Rectal smooth muscle tissue (tissue), 1 donor: ENCODE measurements around the gene IL17C.

Experiments used
- H3K27ac ChIP-seq: one replicate; pipeline ENCODE4 v1.7.0; 2013; ENCODE audit warnings: low read depth, low read length, inconsistent platforms
- H3K27me3 ChIP-seq: one replicate; pipeline ENCODE4 v1.7.0; 2013; ENCODE audit warnings: low read length; ENCODE audit not compliant: control insufficient read depth, insufficient read depth
- H3K36me3 ChIP-seq: one replicate; pipeline ENCODE4 v1.7.0; 2013; ENCODE audit warnings: low read length; ENCODE audit not compliant: control insufficient read depth, insufficient read depth
- H3K4me1 ChIP-seq: one replicate; pipeline ENCODE4 v1.7.0; 2013; ENCODE audit warnings: low read length; ENCODE audit not compliant: control insufficient read depth, insufficient read depth
- H3K4me3 ChIP-seq: one replicate; pipeline ENCODE4 v1.7.0; 2013; ENCODE audit warnings: low read length
- H3K9ac ChIP-seq: one replicate; pipeline ENCODE4 v1.7.0; 2013; ENCODE audit warnings: low read length

The IL17C gene

GRCh38 chr16:88646345-88647034, 8.1 kb downstream of the IL17C start:
- H3K4me3 ChIP-seq, result no peak overlapping the region
- no peaks in the 10 kb centered on the region for H3K4me1 ChIP-seq
- no peak overlapping the region for H3K27ac ChIP-seq
- H3K27me3 ChIP-seq, result peaks cover 3% of the 10 kb centered on the region
- H3K36me3 ChIP-seq, result no peaks in the 10 kb centered on the region
- no peak overlapping the region for H3K9ac ChIP-seq

DNA sequence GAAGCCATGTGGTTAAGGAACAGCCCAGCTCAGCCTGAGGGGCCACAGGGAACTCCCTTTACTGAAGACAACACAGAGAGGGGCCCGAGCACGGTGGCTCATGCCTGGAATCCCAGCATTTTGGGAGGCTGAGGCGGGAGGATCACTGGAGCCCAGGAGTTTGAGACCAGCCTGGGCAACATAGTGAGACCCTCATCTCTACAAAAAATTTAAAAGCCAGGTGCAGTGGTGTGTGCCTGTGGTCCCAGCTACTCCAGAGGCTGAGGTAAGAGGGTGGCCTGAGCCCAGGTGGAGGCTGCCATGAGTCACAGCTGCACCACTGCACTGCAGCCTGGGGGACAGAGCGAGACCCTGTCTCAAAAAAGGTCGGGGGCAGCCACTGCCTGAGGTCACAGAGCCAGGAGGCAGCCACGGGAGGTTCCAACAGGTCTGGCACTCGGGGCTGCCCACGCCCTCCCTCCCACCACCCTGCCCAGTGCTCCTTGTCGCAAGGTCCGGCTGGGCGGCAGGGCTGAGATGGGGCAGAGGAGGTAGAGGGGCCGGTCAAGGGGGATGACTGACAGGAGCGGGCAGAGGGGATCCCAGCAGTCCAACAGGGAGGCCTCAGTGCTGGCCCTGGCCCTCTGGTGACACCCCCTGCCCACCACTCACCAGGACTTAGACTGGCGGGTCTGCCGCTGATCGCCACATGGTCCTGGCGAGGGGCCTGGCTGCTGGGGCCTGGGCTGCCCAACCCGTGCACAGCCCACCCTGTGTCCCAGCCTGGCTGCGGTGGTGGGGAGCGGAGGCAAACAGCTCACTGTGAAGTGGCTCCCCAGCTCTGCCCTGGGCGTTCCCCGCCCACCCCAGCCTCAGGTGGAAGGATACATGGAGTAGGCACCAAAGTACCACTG, 9.1 kb downstream of the IL17C start:
- Histone ChIP-seq H3K4me1 (no peaks in the 10 kb centered on the region), H3K9ac (no peak overlapping the region), H3K27me3 (no peaks in the 10 kb centered on the region), H3K4me3 (no peak overlapping the region), H3K27ac (no peak overlapping the region), H3K36me3 (no peaks in the 10 kb centered on the region)

DNA sequence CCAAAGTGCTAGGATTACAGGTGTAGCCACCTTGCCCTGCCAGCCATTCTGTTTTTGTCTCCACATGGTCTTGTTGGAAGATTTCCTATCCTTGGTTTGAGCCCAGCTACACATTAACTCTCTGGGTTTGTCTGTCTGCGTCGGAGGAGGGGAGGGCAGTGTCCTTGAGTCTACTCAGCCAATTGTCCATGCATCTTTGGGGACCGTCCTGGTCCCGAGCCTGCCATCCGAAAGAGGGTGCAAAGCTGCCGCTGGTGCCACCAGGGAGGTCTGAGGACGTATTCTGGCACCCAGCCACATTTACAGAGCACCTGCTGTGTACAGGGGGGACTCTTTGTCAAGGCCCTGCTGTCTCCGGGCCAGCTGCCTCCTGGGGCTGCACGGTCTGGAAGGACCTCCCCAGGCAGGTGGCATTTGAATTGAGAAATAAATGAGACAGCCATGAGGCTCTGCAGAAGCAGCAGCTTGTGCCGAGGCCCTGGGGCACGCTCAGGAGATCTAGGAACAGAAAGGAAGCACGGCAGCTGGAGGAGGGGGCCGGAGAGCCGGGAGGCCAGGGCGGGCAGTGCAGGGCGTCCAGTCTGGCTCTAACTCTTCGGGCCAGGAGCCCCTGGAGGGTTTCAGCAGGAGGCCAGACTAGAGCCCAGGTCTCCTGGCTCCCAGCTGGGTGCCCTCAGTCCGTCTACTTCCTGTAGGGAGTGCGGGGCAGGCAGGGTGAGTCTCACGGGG, 11.0 kb downstream of the IL17C start:
- Histone ChIP-seq H3K36me3 (no peaks in the 10 kb centered on the region), H3K4me3 (peak overlapping the region; percentile 83), H3K9ac (no peak overlapping the region), H3K4me1 (no peaks in the 10 kb centered on the region), H3K27ac (no peak overlapping the region), H3K27me3 (no peaks in the 10 kb centered on the region)

DNA sequence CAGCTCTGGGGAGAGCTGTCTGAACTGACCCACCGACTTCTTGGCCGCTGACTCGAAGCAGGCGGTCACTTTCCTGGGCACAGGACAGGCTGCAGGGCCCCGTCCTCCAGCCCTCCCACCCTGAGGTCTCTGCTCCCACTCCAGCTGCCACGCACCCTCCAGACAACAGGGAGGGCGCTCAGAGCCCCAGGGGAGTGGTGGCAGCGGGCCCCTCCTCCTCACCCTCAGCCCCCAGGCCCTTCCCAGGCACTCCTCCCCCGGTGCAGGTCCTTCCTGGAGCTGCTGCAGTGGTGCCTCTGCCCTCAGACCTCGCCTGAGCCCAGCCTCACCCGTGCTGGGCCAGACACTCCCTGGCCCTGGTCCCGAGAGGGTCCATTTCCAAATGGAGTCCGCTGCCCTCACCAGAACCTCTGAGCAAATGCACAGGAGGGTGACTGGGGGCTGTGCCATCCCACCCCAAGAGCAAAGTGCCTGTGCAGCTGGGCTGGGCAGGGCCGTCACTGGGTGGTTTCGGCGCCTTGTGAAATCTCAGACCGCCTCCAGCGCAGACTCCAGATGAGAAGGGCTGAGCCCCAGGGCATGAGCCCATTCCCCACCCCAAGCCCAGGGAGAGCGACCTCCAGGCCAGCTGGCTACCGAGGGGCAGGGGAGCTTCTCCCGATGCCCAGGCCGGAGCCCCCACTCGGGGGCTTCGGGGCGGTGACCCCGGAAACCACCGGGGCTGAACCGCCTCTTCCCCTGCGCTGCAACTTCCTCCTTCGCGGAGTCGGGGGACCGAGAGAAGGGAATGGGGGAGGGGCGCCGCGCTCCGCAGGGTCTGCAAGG, 11.8 kb downstream of the IL17C start:
- Histone ChIP-seq H3K4me1 (no peaks in the 10 kb centered on the region), H3K36me3 (no peaks in the 10 kb centered on the region), H3K27me3 (no peaks in the 10 kb centered on the region), H3K27ac (peak overlapping the region; percentile 8), H3K9ac (peak overlapping the region; percentile 83), H3K4me3 (peak overlapping the region; percentile 83)

DNA sequence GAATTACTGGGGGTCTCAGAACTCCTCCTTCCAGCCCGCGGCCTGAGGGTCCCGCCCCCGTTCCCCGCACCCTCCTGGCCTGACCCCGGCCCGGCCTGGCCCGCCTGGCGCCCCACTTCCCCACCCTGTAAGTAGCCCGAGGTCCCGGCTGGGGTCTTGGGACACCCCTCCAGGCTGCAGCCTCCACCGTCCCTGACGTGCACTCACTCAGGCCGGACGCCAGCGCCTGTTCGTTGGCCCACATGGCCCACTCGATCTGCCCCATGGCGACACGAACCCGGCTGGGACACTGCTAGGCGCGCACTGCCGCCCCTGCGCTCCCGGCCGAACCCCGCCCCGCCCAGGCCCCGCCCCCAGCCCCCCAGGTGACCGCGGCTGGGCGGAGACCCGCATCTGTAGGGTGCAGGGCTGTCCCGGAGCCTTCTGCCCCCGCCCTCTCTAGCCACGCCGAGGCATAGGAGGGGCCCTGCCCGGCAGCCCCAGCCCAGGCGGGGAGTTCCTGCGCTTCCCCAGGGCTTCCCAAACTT, 12.4 kb downstream of the IL17C start, which contains the start of gene CYBA:
CYBA (minus strand) TSS at position 305 of the 527 bp plus-strand sequence; CDS start at position 265, 40 bp downstream.
- Histone ChIP-seq H3K4me3 (peak within 1 kb of the TSS; percentile 83), H3K27me3 (no peaks in the 10 kb centered on the region), H3K9ac (peak within 1 kb of the TSS; percentile 83), H3K36me3 (no peaks in the 10 kb centered on the region), H3K4me1 (no peaks in the 10 kb centered on the region), H3K27ac (peak within 1 kb of the TSS; percentile 20)

DNA sequence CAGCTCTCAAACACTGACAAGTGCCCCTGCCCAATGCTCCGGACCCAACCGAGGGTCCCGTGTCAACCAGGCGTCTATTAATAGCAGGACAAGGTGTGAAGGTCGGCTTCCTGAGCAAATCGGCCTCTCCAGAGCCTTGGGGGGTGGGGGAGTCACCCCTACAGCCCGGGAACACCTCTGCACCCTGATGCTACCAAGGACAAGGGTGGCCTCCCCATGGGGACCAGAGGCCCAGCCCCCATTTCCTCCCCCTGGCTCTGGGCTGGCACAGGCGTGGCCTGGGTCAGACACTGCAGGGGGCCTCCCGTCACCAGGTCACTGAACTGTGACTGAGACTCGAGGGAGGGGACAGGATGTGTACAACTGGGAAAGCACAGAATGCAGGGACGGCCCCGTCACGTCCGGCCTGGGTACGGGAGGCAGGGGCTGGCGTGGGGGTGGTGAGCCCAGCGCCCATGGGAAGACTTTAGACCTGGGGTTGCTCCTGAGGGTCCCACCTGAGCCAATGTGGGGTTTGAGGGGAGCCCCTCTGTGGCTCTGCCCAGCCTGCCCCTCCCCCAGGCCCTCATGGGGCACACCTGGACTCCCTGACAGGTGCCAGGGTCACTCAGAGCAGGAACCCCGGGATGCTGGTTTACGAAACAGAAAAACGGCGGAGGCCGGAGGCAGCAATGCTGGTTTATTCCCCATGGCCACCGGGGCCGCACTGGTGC, 13.1 kb downstream of the IL17C start:
- H3K27ac ChIP-seq, result peak overlapping the region; percentile 20
- H3K27me3 ChIP-seq, result no peaks in the 10 kb centered on the region
- no peaks in the 10 kb centered on the region for H3K4me1 ChIP-seq
- H3K9ac ChIP-seq, result peak overlapping the region; percentile 55
- H3K36me3 ChIP-seq, result no peaks in the 10 kb centered on the region
- H3K4me3 ChIP-seq, result peak overlapping the region; percentile 62

- Histone ChIP-seq H3K27ac (peak overlapping the region; percentile 20), H3K4me3 (no peak overlapping the region), H3K4me1 (no peaks in the 10 kb centered on the region)
Measured at GRCh38 chr16:88651989-88652761, 13.8 kb downstream of the IL17C start.

DNA sequence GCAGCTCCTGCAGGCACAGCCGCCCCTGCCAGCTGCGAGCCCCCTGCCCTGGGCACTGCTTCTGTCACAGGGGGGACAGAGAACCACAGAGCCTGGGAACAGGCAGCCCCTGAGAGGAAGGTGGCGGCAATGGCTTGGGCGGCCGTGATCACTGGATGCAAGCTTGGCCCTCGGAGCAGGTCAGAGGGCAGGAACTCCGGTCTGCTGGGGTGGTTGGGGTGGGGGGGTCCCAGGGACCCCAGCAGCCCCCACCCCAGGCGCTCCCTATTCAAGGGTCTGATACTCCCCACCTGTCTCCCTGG, 14.3 kb downstream of the IL17C start:
- Histone ChIP-seq H3K27ac (no peak overlapping the region), H3K4me3 (no peak overlapping the region), H3K36me3 (no peaks in the 10 kb centered on the region), H3K27me3 (no peaks in the 10 kb centered on the region), H3K4me1 (no peaks in the 10 kb centered on the region), H3K9ac (no peak overlapping the region)

More at GRCh38 chr16:88651989-88652761, 13.8 kb downstream of the IL17C start:
- Histone ChIP-seq H3K9ac (no peak overlapping the region), H3K36me3 (no peaks in the 10 kb centered on the region), H3K27me3 (no peaks in the 10 kb centered on the region)

- no peak overlapping the region for H3K9ac ChIP-seq
- no peaks in the 10 kb centered on the region for H3K36me3 ChIP-seq
- no peaks in the 10 kb centered on the region for H3K27me3 ChIP-seq
- no peak overlapping the region for H3K27ac ChIP-seq
- H3K4me1 ChIP-seq, result no peaks in the 10 kb centered on the region
- no peak overlapping the region for H3K4me3 ChIP-seq
Measured at GRCh38 chr16:88653101-88653500, 14.7 kb downstream of the IL17C start.

DNA sequence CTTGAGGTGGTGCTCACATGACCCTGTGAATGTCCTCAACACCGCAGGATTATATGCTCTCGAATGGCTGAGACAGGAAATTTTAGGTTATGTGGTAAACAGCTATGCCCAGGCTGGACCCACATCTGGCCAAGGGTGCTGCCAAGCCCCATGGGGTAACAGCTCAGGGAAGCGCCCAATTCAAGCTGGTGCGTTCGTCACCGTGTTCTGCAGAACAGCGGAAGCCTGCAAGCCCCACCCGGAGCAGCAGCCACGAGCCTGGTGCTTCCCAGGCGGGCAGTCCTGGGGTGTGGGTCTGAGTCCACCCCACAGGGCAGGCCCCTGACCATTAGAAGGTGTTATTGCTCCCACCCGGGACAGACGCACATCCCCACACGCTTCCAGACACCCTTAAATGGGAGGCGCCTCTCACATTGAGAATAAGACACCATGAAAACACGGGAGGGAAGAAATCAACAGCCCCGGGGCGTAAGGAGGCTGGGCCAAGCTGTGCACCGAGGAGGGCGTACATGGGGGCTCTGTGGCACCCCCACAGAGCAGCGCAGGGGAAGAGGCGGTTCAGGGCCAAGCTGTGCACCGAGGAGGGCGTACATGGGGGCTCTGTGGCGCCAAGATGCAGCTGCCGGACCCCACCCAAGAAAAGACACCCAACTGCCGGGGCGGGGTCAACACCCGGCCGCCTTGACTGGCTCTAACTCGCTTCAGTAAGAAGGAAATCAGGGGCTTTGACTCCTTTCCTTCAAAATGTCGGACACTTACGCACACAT, 15.4 kb downstream of the IL17C start:
- no peak overlapping the region for H3K27ac ChIP-seq
- H3K4me1 ChIP-seq, result no peaks in the 10 kb centered on the region
- H3K9ac ChIP-seq, result no peak overlapping the region
- no peak overlapping the region for H3K4me3 ChIP-seq
- H3K27me3 ChIP-seq, result no peaks in the 10 kb centered on the region
- H3K36me3 ChIP-seq, result no peaks in the 10 kb centered on the region
